K562 (cell line): Measurements from ENCODE around the gene MACROD2. TPM values are rescaled to one million over a fixed set of nuclear protein-coding genes. Genes with fewer than 3 reads are reported as not detected.

ENCODE experiments used
- ATAC-seq: fragments of 200-7000 bp; cut with Tn5 transposase; 3 replicates; pipeline ENCODE4 v1.9.1; 2020; ENCODE audit warnings: moderate library complexity
- BruUV-seq: library from RNA; stranded (reverse); fragments of 400-500 nt; replicated peaks from 2 replicates; lab custom pipeline; 2021; lab: Mats Ljungman, UMichigan
- CTCF ChIA-PET: fragments of 300-600 bp; formaldehyde crosslinking; extraction: SDS; loops from one replicate; lab custom pipeline; 2021; ENCODE audit warnings: low intra/inter-chr PET ratio; lab: Yijun Ruan, JAX
- POLR2A ChIA-PET: fragments of 300-600, 350-650 bp; sonication (Branson Sonifier 250); formaldehyde crosslinking; extraction: SDS; loops from one replicate; lab custom pipeline; 2021; ENCODE audit warnings: antibody characterized with exemption, inconsistent platforms; lab: Yijun Ruan, JAX
- DNase-seq, 4 experiments: peaks; one replicate each; pipeline versions ENCODE4 v3.0.0 to v3.0.0-alpha.2; 2011 to 2018; ENCODE audit warnings: low spot score in 3 of 4, mixed read lengths in 3 of 4; ENCODE audit errors: extremely low read depth in 1 of 4
- FAIRE-seq: peaks from 2 replicates; lab custom pipeline; 2011; peaks lifted over from hg19 to GRCh38; lab: Jason Lieb, UNC
- H2AFZ ChIP-seq: 2 replicates; pipeline ENCODE4 v1.6.0; 2011; ENCODE audit warnings: low read depth, low read length, control low read depth, inconsistent platforms
- H3K27ac ChIP-seq: fragments of 200-600 bp; 3 replicates; pipeline ENCODE4 v1.8.0; 2011; ENCODE audit warnings: low read depth, mild to moderate bottlenecking, control low read depth, inconsistent platforms, low read length, moderate library complexity, mixed read lengths; ENCODE audit errors: extremely low read depth
- H3K27me3 ChIP-seq, 2 experiments: fragments of 300-600 bp in 1 of 2; 2 replicates in 1 of 2; 3 replicates in 1 of 2; pipeline versions ENCODE4 v1.6.0 to v1.8.0; 2011; ENCODE audit warnings: inconsistent platforms in 2 of 2, low read length in 2 of 2, mild to moderate bottlenecking in 1 of 2, mixed read lengths in 1 of 2, moderate library complexity in 1 of 2; ENCODE audit not compliant: control insufficient read depth in 2 of 2, insufficient read depth in 2 of 2
- H3K36me3 ChIP-seq: fragments of 300-600 bp; 3 replicates; pipeline ENCODE4 v1.8.0; 2011; ENCODE audit warnings: mild to moderate bottlenecking, low read length, inconsistent platforms; ENCODE audit not compliant: control insufficient read depth, insufficient read depth
- H3K4me1 ChIP-seq, 2 experiments: fragments of 200-600 bp in 1 of 2; replicated peaks in 1 of 2; 2 replicates in 1 of 2; 3 replicates in 1 of 2; pipeline versions ENCODE4 v1.5.1 to v1.8.0; 2011; ENCODE audit warnings: inconsistent platforms in 2 of 2, low read length in 2 of 2, mild to moderate bottlenecking in 1 of 2, mixed read lengths in 1 of 2, moderate library complexity in 1 of 2; ENCODE audit not compliant: control insufficient read depth in 2 of 2, insufficient read depth in 2 of 2
- H3K4me2 ChIP-seq: 2 replicates; pipeline ENCODE4 v1.6.1; 2011; ENCODE audit warnings: low read length, control low read depth, inconsistent platforms, mixed read lengths; ENCODE audit not compliant: insufficient read depth
- H3K4me3 ChIP-seq: fragments of 200-600 bp; sonication (generic), shearing (Covaris generic); 2 replicates; pipeline ENCODE4 v1.5.1; 2016; ENCODE audit warnings: control low read depth, inconsistent platforms
- H3K79me2 ChIP-seq: fragments of 200-600 bp; 3 replicates; pipeline ENCODE4 v1.8.0; 2011; ENCODE audit warnings: low read length, inconsistent platforms; ENCODE audit not compliant: control insufficient read depth, insufficient read depth
- H3K9ac ChIP-seq, 2 experiments: 2 replicates each; pipeline versions ENCODE4 v1.6.0 to v1.6.1; 2011; ENCODE audit warnings: low read depth in 2 of 2, low read length in 2 of 2, control low read depth in 1 of 2, inconsistent platforms in 1 of 2, mild to moderate bottlenecking in 1 of 2, mixed read lengths in 1 of 2; ENCODE audit not compliant: insufficient read depth in 1 of 2
- H3K9me1 ChIP-seq: one replicate; pipeline ENCODE4 v1.6.0; 2011; ENCODE audit warnings: inconsistent platforms, mild to moderate bottlenecking, low read length, moderate library complexity; ENCODE audit not compliant: control insufficient read depth, insufficient read depth
- H3K9me3 ChIP-seq: replicated peaks from 2 replicates; pipeline ENCODE4 v1.5.1; 2011; ENCODE audit warnings: low read depth, low read length, inconsistent platforms; ENCODE audit not compliant: control insufficient read depth, insufficient read depth
- H4K20me1 ChIP-seq: replicated peaks from 2 replicates; pipeline ENCODE4 v1.6.1; 2011; ENCODE audit warnings: low read length, inconsistent platforms, mixed read lengths; ENCODE audit not compliant: control insufficient read depth, insufficient read depth
- CHD2 ChIP-seq: IDR thresholded peaks from 2 replicates; pipeline ENCODE4 v1.6.1; 2011; ENCODE audit warnings: low read depth, low read length
- HDAC6 ChIP-seq: IDR thresholded peaks from 2 replicates; pipeline ENCODE4 v1.6.1; 2012; ENCODE audit warnings: low read depth, mild to moderate bottlenecking, control low read depth, inconsistent platforms, low read length, moderate library complexity
- IRF2 ChIP-seq: sonication (generic); formaldehyde crosslinking; IDR thresholded peaks from 2 replicates; pipeline ENCODE4 v1.8.1; 2022; ENCODE audit warnings: mild to moderate bottlenecking, missing genetic modification reagents
- RBM25 ChIP-seq: fragments of 200-400 bp; formaldehyde crosslinking; IDR thresholded peaks from 2 replicates; pipeline ENCODE4 v1.6.1; 2018; ENCODE audit warnings: low read length, low read depth, moderate library complexity; ENCODE audit not compliant: severe bottlenecking
- SIN3B ChIP-seq: fragments of 450-650 bp; IDR thresholded peaks from 2 replicates; pipeline ENCODE4 v1.6.1; 2017; ENCODE audit warnings: low read depth, mild to moderate bottlenecking, moderate library complexity
- ZNF175 ChIP-seq: fragments of 200-800 bp; sonication (Bioruptor generic); IDR thresholded peaks from 2 replicates; pipeline ENCODE4 v1.6.1; 2016; ENCODE audit warnings: low read depth, mild to moderate bottlenecking, missing genetic modification characterization, missing compliant biosample characterization
- ZNF212 ChIP-seq: fragments of 450-650 bp; formaldehyde crosslinking; IDR thresholded peaks from 2 replicates; pipeline ENCODE4 v1.4.0; 2020; ENCODE audit warnings: mild to moderate bottlenecking
- ZNF263 ChIP-seq: sonication (generic); formaldehyde crosslinking; IDR thresholded peaks from 2 replicates; pipeline ENCODE4 v1.8.0; 2022; ENCODE audit warnings: mild to moderate bottlenecking, missing genetic modification reagents, borderline replicate concordance
- WGBS: fragments of 100-300 bp; shearing (Covaris generic); methylation state at CpG from one replicate; pipeline ENCODE4 v1.1.6; 2016; ENCODE audit warnings: low coverage, mixed read lengths; ENCODE audit not compliant: insufficient coverage; ENCODE audit errors: missing lambda C conversion rate; 5-methylcytosine and 5-hydroxymethylcytosine counted together
- in situ Hi-C: fragments of 300-500 bp; cut with MboI; formaldehyde crosslinking; loops from 4 replicates; pipeline ENCODE4 v1.15.0; 2018; ENCODE audit warnings: inconsistent platforms, mixed read lengths
- intact Hi-C: fragments of 100-400 bp; cut with micrococcal nuclease; formaldehyde crosslinking; loops from 2 replicates; pipeline ENCODE4 v1.14.2; 2022
- polyA plus RNA-seq, 8 experiments: library from polyadenylated mRNA; depleted of rRNA in 4 of 8; stranded (reverse) in 5 of 8; unstranded in 3 of 8; fragments of >200 nt; fragmentation: Nextera tagmentation in 2 of 8; fragmentation: Illumina TruSeq in 1 of 8; extraction: Ambion mirVana in 2 of 8; extraction: Trizol in 1 of 8; gene quantifications; 2 replicates each; pipeline versions ENCODE4 v1.2.1 to v1.2.3, GENCODE V29; 2011 to 2014; ENCODE audit warnings: inconsistent platforms in 1 of 8, missing spikeins in 1 of 8
- total RNA-seq, 7 experiments: library from RNA; depleted of rRNA in 6 of 7; stranded (reverse); fragments of >200 nt in 6 of 7; fragmentation: Illumina TruSeq in 2 of 7; extraction: Trizol in 2 of 7; gene quantifications; 2 replicates each; pipeline versions ENCODE4 v1.2.1 to v1.2.3, GENCODE V29; 2011 to 2021; ENCODE audit warnings: low replicate concordance in 1 of 7
- TF ChIP-seq, protein P1 (sequence below): fragments of 250-450 bp; sonication (Bioruptor Pico); IDR thresholded peaks from 2 replicates; pipeline ENCODE4 v1.4.0; 2020; ENCODE audit warnings: mild to moderate bottlenecking, moderate library complexity, borderline replicate concordance

Gene MACROD2
- total and polyA plus RNA-seq, 9 of the 15 experiments (the other 6 are each of a cell fraction or from before 2014, with no cell fraction given) = not detected

DNA sequence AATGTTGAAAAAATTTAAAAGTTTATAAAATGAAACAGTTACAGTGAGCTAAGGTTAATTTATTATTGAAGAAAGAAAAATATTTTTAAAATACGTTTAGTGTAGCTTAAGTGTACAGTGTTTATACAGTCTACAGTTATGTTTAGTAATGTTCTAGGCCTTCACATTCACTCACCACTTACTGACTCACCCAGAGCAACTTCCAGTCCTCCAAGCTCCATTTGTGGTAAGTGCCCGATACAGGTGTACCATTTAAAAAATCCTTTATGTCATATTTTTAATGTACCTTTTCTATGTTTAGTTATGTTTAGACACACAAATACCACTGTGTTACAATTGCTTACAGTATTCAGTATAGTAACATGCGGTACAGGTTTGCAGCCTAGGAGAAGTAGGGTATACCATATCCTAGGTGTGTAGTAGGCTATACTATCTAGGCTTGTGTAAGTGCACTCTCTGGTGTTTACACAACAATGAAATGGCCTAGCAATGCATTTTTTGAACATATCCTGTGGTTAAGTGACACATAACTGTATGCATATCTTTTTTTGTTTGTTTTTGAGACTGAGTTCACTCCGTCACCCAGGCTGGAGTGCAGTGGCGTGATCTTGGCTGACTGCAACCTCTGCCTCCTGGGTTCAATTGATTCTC, 315.8 kb downstream of the MACROD2 start:
- no peak overlapping the region for H3K4me2 ChIP-seq
- POLR2A ChIA-PET = no interaction called here
- H2AFZ ChIP-seq = no peak overlapping the region
- no peaks in the 10 kb centered on the region for H3K9me1 ChIP-seq
- no peaks in the 10 kb centered on the region for H3K4me1 ChIP-seq
- H3K36me3 ChIP-seq = no peaks in the 10 kb centered on the region
- no peak for DNase-seq
- intact Hi-C loops (no loop called here), in situ Hi-C loops (no loop called here)
- no peak overlapping the region for H3K27ac ChIP-seq
- no peaks in the 10 kb centered on the region for H3K9me3 ChIP-seq
- no peak overlapping the region for H3K9ac ChIP-seq
- H3K27me3 ChIP-seq = no peaks in the 10 kb centered on the region
- no peaks in the 10 kb centered on the region for H3K79me2 ChIP-seq
- CTCF ChIA-PET = no interaction called here
- 4% methylated on average over 5 of the region's 5 CpGs for WGBS
- no TSS peak for BruUV-seq
- no peak overlapping the region for H3K4me3 ChIP-seq
- no peak for FAIRE-seq
- no peaks in the 10 kb centered on the region for H4K20me1 ChIP-seq
- TF ChIP-seq HDAC6 (no peak), CHD2 (no peak), ZNF212 (no peak), RBM25 (no peak), IRF2 (CRISPR knock-in tag) (no peak), ZNF263 (no peak), SIN3B (no peak), ZNF175 (CRISPR knock-in tag) (no peak)
- TF ChIP-seq, protein P1, sequence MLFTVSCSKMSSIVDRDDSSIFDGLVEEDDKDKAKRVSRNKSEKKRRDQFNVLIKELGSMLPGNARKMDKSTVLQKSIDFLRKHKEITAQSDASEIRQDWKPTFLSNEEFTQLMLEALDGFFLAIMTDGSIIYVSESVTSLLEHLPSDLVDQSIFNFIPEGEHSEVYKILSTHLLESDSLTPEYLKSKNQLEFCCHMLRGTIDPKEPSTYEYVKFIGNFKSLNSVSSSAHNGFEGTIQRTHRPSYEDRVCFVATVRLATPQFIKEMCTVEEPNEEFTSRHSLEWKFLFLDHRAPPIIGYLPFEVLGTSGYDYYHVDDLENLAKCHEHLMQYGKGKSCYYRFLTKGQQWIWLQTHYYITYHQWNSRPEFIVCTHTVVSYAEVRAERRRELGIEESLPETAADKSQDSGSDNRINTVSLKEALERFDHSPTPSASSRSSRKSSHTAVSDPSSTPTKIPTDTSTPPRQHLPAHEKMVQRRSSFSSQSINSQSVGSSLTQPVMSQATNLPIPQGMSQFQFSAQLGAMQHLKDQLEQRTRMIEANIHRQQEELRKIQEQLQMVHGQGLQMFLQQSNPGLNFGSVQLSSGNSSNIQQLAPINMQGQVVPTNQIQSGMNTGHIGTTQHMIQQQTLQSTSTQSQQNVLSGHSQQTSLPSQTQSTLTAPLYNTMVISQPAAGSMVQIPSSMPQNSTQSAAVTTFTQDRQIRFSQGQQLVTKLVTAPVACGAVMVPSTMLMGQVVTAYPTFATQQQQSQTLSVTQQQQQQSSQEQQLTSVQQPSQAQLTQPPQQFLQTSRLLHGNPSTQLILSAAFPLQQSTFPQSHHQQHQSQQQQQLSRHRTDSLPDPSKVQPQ (CRISPR knock-in tag) = no peak
- ATAC-seq = no peak
